G401.6 (cell line): ENCODE results near the gene HCN2.

ENCODE experiments used
- FAIRE-seq: peaks from 2 replicates; lab custom pipeline; 2012; peaks lifted over from hg19 to GRCh38; lab: Jason Lieb, UNC

HCN2 gene

DNA sequence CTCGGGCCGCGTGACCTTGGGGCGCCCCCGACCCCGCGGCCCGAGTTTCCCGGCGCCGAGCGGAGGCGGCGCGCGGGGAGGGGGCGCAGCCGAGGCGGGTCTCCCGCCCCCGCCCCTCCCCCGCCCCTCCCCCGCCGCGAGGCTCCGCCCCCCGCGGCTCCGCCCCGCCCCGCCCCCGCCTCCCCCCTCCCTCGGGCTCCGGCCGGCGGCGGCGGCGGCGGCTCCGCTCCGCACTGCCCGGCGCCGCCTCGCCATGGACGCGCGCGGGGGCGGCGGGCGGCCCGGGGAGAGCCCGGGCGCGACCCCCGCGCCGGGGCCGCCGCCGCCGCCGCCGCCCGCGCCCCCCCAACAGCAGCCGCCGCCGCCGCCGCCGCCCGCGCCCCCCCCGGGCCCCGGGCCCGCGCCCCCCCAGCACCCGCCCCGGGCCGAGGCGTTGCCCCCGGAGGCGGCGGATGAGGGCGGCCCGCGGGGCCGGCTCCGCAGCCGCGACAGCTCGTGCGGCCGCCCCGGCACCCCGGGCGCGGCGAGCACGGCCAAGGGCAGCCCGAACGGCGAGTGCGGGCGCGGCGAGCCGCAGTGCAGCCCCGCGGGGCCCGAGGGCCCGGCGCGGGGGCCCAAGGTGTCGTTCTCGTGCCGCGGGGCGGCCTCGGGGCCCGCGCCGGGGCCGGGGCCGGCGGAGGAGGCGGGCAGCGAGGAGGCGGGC lies at the start of gene HCN2:
TSS of gene HCN2 (plus strand) at position 189 of the 703 bp plus-strand sequence. CDS start at position 254, 65 bp downstream.
- FAIRE-seq: no peak

DNA sequence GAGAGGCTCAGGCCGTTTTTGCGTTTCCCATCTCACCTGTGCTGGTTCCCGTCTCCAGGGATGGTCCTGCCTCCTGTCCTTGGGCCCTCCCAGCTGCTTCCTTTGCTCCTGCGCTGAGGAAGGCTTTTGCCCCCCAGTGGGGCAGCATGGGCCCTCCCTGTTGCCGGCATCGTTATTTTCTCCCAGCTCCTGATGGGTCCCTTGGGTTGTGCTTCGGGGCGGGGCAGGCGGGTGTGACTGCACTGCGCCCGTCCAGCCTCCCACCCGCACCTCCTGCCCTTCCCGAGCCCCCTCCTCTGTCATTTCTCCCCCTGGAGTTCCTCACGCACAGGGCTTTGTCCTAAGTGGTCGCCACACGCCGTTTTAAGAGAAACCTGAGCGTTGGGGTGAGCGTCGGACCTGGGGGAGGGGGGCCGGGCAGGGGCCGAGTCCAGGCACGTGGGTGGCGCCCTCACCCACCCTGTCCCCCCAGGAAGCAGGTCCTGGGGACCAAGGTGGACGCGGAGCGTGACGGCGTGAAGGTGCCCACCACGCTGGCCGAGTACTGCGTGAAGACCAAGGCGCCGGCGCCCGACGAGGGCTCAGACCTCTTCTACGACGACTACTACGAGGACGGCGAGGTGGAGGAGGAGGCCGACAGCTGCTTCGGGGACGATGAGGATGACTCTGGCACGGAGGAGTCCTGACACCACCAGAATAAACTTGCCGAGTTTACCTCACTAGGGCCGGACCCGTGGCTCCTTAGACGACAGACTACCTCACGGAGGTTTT lies 48.6 kb upstream of the HCN2 start:
- FAIRE-seq: no peak

DNA sequence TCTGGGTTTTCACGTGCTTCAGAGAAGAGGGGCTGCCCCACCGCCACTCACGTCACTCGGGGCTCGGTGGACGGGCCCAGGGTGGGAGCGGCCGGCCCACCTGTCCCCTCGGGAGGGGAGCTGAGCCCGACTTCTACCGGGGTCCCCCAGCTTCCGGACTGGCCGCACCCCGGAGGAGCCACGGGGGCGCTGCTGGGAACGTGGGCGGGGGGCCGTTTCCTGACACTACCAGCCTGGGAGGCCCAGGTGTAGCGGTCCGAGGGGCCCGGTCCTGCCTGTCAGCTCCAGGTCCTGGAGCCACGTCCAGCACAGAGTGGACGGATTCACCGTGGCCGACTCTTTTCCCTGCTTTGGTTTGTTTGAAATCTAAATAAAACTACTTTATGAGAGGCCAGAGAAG lies 48.0 kb upstream of the HCN2 start:
- FAIRE-seq: no peak

DNA sequence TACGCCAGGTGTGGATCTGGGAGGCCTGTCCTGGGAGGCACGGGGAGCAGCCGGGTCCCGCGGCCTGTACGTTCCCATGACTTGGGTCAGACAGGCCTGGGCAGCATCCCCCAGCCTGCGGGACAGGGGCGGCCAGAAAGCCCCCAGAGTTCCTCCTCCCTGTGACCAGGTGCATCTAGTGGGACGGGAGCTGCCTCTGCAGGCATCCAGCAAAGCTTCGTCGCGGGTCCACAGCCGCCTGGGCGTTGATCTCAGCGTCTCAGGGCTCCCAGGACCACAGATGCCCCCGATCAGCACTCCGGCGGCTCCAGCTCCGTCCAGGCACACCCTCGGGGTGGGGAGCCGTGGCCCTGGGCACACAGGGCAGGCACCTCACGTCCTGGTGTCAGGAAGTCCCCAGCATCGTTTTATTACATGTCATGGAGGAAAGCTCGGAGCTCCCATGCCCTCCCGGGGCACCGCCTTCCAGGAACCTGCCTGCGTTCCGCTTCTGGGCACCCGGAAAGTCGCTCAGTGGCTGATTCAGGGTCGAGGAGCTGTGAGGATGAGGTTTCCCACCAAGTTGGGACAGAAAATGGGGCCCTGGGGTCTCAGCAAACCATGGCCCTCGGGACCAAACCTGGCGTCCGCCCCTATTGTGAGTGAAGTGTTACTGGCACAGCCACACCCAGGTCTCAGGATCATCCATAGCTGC lies 47.4 kb upstream of the HCN2 start:
- no peak for FAIRE-seq

DNA sequence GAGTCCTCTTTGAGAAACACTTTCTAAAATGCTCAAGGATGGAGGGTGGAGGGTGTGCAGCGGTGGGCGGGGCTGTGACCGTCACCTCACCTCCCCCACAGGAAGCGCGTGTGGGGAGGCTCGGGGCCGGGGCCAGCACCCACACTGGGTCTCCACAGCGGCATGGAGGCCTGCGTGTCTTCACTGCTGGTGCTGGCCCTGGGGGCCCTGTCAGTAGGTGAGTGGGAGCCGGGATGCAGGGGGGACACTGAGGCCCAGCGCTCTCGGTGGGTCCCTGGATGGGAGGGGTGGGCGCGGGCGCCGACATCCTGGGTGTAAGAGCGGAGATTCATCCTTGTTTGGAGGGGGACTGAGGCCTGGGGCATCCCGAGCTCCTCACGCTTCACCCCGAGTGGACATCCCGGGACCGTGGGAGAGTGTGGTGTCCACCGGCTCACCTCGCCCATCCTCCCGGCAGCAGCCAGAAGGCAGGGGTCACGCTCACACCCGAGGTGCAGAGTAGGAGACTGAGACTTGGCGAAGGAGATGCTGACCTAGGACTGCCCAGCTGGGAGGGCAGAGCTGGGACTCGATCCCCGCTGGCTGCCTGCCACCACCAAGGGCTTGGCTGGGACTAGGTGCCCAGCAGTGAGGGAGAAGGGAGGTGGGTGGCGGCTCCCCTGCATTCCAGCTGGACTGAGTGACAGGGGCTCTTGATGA lies 45.6 kb upstream of the HCN2 start, which contains the start of gene GZMM:
TSS of gene GZMM (plus strand) at position 144 of the 699 bp plus-strand sequence. CDS start at position 163, 19 bp downstream.
- FAIRE-seq: no peak

DNA sequence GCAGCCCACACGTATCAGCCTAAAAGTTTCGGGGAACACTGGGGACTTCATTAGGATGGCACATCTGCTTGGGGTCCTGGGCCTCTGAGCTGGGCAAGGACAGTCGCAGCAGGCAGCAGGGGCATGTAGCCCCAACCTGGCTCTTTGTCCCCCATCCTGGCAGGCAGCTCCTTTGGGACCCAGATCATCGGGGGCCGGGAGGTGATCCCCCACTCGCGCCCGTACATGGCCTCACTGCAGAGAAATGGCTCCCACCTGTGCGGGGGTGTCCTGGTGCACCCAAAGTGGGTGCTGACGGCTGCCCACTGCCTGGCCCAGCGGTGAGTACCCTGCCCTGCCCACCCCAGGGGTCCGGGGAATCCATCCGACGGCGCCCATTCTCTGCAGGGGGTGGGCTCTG lies 42.6 kb upstream of the HCN2 start:
- FAIRE-seq: no peak

DNA sequence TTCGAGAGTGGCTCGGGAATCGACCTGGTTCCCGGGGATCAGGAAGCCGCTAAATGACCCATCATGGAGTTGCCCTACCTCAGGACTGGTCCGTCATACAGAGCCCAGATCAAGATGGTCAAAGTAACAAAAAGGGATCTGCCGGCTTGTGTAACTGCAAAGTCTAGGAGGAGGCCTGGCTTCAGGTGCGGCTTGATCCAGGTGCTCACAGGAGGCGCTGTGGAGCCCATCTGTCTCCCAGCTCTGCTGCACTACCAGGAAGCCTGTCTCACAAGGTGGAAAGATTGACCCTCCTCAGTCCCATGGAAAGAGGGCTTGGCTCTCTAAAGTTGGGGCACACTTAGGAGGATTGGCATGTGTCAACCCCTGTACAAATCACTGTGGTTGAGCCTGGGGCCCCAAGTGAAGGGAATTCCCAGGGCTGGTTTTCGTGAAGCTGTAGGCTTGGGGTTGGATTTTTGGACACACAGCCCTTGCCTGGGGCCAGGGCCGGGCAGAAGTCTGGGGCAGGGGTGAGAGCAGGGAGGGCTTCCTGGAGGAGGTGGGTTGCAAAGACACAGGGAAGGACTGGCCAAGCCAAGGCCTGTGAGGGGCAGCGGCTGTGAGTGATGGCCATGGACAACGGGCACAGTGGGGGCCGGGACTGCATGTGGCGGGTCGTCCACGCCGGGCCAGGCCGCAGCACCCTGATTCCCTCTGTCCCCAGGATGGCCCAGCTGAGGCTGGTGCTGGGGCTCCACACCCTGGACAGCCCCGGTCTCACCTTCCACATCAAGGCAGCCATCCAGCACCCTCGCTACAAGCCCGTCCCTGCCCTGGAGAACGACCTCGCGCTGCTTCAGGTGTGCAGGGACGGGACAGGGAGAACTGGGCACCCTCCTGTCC lies 41.6 kb upstream of the HCN2 start:
- no peak for FAIRE-seq

DNA sequence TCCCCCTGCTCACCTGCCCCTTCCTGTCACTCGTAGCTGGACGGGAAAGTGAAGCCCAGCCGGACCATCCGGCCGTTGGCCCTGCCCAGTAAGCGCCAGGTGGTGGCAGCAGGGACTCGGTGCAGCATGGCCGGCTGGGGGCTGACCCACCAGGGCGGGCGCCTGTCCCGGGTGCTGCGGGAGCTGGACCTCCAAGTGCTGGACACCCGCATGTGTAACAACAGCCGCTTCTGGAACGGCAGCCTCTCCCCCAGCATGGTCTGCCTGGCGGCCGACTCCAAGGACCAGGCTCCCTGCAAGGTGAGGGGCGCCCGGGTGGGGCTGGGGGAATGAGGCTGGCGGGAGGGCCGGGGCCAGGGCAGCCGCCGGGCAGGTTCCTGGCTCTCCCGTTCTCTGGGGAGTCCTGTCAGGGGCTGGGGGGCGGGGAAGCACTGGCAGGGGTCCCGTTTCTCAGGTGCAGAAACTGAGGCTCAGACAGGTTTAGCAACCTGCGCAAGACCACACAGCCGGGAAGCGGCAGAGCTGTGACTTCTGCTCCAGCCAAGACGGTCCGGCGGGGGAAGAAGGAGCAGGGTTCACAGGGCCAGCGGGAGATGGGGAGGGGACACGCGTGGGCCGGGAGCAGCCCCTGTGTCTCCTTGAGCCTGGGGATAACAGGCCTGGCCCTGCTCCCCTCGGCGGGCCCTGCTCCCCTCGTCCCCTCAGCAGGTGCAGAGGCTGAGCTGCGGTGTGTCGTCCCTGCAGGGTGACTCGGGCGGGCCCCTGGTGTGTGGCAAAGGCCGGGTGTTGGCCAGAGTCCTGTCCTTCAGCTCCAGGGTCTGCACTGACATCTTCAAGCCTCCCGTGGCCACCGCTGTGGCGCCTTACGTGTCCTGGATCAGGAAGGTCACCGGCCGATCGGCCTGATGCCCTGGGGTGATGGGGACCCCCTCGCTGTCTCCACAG lies 40.5 kb upstream of the HCN2 start:
- FAIRE-seq: no peak

DNA sequence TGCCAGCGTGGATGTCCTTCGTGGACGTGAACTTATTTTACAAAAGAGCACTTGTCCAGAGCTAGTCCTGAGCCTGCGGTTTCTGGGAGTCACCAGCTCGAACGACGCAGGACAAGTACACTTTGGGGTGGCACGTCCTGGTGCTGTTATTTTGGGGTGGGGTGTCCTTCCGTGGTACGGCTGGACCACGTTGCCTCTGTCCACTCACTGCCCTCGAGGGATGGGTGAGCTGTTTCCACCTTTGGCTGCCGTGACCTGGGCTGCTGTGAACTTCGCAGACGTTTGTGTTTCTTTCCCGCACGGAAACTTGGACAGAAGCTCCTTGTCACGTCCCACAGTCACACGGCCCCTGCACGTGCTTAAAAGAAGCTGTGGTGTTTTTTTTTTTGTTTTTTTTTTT lies 34.9 kb upstream of the HCN2 start:
- FAIRE-seq: no peak

DNA sequence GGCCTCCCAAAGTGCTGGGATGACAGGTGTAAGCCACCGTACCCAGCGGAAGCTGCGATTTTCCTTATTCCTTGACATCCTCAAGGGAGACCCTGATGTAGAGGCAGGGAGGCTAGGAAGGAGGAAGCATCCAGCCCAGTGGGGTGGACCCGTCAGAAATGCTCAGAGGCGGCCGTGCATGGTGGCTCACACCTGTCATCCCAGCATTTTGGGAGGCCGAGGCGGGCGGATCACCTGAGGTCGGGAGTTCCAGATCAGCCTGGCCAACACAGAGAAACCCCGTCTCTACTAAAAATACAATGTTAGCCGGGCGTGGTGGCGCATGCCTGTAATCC lies 34.2 kb upstream of the HCN2 start:
- no peak for FAIRE-seq

DNA sequence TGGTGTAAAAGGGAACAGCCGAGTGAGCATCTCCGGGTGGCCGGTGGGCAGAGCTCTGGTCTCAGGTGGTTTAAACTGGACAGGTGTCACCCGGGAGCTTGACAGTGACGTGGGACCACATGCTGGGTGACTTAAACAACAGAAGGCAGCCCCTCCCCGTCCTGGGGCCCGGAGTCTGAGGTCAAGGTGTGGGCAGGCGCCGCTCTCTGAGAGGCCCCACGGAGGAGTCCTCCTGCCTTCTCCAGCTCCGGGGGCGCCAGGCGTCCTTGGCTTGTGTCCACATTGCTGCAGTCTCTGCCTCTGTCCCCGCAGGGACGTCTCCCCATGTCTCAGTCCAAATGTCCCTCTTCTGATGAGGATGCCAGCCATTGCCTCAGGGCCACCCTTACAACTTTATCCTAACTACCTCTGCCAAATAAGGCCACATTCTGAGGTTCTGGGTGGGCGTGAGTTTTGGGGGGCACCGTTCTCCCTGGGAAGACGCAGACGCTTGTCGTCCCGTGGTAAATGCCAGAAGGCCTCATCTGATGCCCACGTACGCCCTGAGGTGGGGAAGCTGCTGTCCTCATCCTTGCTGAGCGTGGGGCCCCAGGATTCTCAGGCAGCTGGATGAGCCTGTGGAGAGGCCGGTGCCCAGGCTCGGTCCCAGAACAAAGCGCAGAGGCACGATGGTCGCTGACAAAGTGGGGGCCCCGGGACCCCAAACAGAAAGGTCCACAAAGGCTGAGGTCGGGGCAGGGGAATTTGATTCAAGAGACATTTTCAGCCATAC lies 32.9 kb upstream of the HCN2 start:
- no peak for FAIRE-seq

DNA sequence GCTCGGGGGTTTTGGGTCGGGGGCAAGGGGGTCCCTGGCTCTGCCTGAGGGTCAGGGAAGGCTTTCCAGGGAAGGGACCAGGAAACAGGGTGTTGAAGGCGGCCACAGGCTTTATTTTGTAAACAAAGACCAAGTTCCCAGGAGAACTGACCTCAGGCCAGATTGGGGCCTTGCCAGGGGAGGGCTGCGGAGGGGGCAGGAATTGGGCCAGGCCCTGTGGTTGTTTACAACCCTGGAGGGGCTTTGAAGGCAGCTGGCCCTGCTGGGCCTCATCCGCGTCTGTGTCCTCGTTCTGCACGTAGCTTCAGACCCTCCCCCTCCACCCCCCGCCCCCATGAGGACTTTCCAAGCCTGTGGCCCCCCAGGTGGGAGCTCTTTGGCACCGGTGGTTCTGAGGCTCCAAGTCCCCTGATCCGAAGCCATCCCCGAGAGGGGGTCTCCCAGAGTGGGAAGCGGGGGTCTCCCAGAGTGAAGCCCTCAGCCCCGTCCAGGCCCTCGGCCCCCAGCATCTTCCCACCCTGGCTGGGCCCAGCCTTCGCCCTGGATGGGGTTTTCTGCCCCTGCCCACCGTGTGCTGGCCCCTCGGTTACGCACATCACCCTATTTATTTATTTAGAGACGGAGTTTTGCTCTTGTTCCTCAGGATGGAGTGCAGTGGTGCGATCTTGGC lies 30.8 kb upstream of the HCN2 start:
- no peak for FAIRE-seq

DNA sequence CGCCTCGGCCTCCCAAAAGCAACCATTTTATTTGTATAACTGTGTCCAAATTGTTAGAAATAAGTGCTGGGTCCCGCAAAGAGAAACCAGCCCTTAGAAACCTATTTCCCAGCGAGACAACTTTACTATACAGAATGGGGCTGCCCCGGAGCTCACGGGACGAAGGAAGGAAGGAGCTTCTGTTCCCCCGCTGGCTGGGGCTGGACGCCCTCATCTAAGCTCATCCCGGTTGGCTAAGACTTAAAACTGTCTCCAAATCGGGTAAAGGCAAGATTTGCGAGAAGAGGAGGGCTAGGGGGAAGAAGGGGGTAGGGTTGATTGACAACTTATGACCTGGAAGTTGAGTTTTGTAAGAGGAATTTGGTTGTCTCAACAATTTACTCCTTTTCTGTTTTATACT lies 29.6 kb upstream of the HCN2 start:
- FAIRE-seq: no peak

DNA sequence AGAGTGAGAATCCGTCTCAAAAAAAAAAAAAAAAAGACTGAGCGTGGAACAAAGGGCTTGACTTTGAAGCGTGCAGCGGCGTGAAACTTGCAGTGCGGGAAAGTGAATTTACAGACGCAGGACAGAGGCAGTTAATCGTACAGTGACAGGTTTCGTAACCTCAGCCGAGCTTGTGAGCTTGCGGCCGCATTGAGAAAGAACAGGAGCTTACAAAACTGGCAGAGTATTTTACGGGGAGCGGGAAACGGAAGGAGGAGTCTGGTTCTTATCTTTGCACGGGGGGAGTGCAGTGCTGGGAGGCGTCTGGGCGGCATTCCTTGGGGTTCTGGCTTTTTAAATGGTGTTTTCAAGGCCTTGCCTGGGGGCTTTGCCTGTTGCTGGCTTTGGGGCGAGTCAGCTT lies 23.3 kb upstream of the HCN2 start:
- FAIRE-seq: no peak

DNA sequence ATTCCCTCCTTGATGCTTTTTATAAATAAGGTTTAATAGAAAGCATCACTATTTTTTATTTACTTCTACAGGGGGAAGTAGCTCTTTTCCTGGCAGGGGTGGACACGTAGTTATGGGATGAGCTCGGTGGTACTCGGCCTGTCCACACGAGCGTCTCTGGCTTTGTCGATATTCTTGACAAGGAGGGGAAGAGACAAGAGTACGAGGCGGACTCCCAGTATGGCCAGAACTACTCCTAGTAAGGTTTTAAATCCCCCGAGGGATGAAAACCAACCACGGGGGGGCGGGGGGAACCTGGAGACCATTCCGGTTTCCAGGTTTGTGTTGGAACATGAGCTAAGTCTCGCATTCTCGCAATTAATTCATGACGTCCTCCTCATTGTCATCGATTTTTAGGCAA lies 22.8 kb upstream of the HCN2 start:
- FAIRE-seq: no peak

DNA sequence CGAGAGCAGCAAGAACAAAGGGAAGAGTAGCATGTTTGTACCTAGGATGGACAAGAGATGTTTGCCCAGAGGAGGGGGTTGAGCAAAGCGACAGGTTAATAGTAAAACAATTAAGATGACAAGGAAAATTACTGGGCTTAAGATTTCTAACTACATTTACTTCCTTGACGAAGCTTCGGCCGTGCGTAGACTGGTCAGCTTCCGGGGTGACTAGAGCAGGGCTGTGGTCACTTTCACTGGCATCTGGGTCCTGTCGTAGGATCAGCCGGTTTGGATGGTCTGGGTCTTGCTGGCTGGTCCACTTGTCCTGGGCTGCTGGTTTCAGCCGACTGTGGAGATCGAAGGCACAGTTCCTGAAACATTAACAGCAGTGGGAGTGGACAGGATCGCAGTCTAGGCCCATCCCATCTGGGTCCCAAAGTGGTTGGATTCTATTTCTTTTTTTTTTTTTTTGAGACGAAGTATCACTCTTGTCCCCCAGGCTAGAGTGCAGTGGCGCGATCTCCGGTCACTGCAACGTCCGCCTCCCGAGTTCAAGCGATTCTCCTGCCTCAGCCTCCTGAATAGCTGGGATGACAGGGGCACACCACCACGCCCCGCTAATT lies 22.3 kb upstream of the HCN2 start:
- FAIRE-seq: no peak

DNA sequence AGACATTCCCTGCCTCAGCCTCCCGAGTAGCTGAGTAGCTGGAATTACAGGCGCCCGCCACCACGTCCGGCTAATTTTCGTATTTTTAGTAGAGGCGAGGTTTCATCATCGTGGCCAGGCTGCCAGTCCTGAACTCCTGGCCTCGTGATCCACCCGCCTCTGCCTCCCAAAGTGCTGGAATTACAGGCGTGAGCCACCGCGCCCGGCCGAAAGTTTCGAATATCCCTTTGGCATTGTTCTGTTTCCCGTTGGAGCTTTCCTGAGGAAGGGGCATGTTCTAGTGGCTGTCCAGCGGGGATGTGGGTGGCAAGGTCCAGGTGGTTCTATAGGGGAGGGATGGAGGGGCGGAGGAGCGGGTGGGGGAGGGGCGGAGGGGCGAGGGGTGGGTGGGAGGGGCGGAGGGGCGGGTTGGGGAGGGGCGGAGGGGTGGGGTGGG lies 19.4 kb upstream of the HCN2 start:
- no peak for FAIRE-seq

DNA sequence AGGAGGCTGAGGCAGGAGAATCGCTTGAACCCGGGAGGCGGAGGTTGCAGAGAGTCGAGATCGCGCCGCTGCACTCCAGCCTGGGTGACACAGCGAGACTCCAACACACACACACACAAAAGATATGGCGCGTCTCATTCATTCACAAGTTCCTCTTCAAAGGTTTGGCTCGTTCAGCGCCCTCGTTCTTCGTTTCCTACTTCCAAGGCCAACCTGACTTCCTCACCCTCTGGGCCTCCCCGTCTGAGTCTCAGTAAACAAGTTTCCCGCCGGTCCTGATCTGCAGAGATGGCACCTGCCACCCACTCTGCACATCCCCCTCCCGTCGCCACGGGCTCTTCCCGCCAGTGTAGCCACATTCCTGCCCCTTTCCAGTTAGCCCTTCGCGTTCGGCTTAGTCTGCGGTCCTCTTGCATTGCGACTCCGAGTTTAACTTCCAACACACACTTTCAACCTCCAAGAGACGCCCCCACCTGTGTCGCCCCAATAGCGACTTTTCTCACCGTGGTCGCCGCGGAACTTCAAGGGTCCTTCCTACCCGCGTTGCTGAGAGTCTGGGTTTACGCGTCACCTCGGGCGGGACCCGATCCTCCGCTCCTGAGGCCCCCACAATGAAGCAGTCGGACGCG lies 18.6 kb upstream of the HCN2 start:
- no peak for FAIRE-seq
